B cell (primary cell): ENCODE results near the gene POLE. TPM values are rescaled to one million over a fixed set of nuclear protein-coding genes. Genes with fewer than 3 reads are reported as not detected.

ENCODE experiments used
- ATAC-seq: fragments of 200-7000 bp; cut with Tn5 transposase; one replicate; pipeline ENCODE4 v1.10.0; 2021; ENCODE audit warnings: low read depth, mild to moderate bottlenecking, moderate number of reproducible peaks, moderate library complexity
- CTCF ChIA-PET: fragments of 350-600 bp; sonication (Branson Sonifier 250); formaldehyde crosslinking; loops from one replicate; lab custom pipeline; 2021; ENCODE audit warnings: antibody characterized with exemption, inconsistent platforms; lab: Charles Lee
- POLR2A ChIA-PET: fragments of 350-600 bp; sonication (Branson Sonifier 250); formaldehyde crosslinking; loops from one replicate; lab custom pipeline; 2021; ENCODE audit warnings: antibody characterized with exemption; lab: Charles Lee
- DNase-seq: peaks from one replicate; pipeline ENCODE4 v3.0.0; 2013
- H2AFZ ChIP-seq: 2 replicates; pipeline ENCODE4 v1.6.1; 2012; ENCODE audit warnings: mild to moderate bottlenecking, low read depth, low read length; ENCODE audit not compliant: insufficient read depth, poor library complexity, severe bottlenecking
- H3K27ac ChIP-seq, 2 donors: 1 replicate in 1 of 2; 2 replicates in 1 of 2; pipeline ENCODE4 v1.5.1; 2012 to 2013; ENCODE audit warnings: low read length in 2 of 2, mild to moderate bottlenecking in 2 of 2, moderate library complexity in 1 of 2
- H3K27me3 ChIP-seq, 4 experiments: fragments of 200-600 bp in 1 of 4; sonication (generic) in 1 of 4; replicated peaks in 1 of 4; 1 replicate in 2 of 4; 2 replicates in 2 of 4; pipeline versions ENCODE4 v1.6.1 to v1.7.0; 2013 to 2016; ENCODE audit warnings: low read length in 3 of 4, mild to moderate bottlenecking in 2 of 4, mixed read lengths in 1 of 4, moderate library complexity in 1 of 4; ENCODE audit not compliant: insufficient read depth in 4 of 4, control insufficient read depth in 3 of 4; ENCODE audit errors: control extremely low read depth in 1 of 4
- H3K36me3 ChIP-seq, 2 experiments: replicated peaks in 1 of 2; 1 replicate in 1 of 2; 2 replicates in 1 of 2; pipeline versions ENCODE4 v1.6.1 to v1.7.1; 2013; ENCODE audit warnings: low read length in 1 of 2; ENCODE audit not compliant: insufficient read depth in 2 of 2, control insufficient read depth in 1 of 2; ENCODE audit errors: control extremely low read depth in 1 of 2, extremely low read depth in 1 of 2
- H3K4me1 ChIP-seq, 2 donors: fragments of 200-600 bp in 1 of 2; sonication (generic) in 1 of 2; 1 replicate in 1 of 2; 2 replicates in 1 of 2; pipeline versions ENCODE4 v1.5.1 to v1.6.1; 2013 to 2017; ENCODE audit warnings: low read length in 2 of 2; ENCODE audit not compliant: control insufficient read depth in 2 of 2, insufficient read depth in 2 of 2
- H3K4me2 ChIP-seq: replicated peaks from 2 replicates; pipeline ENCODE3; 2012; ENCODE audit warnings: mild to moderate bottlenecking, low read depth, low read length; ENCODE audit not compliant: poor library complexity, severe bottlenecking
- H3K4me3 ChIP-seq, 5 experiments: fragments of 200-600 bp in 1 of 5; sonication (generic) in 1 of 5; 1 replicate in 3 of 5; 2 replicates in 2 of 5; pipeline versions ENCODE4 v1.5.1 to v1.7.0; 2011 to 2016; ENCODE audit warnings: low read length in 4 of 5, mild to moderate bottlenecking in 4 of 5, low read depth in 2 of 5, control low read depth in 1 of 5, moderate library complexity in 1 of 5; ENCODE audit not compliant: insufficient read depth in 1 of 5; ENCODE audit errors: control extremely low read depth in 1 of 5, extremely low read depth in 1 of 5
- H3K79me2 ChIP-seq: fragments of 200-600 bp; sonication (generic); one replicate; pipeline ENCODE4 v1.6.0; 2016; ENCODE audit warnings: low read length; ENCODE audit not compliant: control insufficient read depth, insufficient read depth
- H3K9ac ChIP-seq: fragments of 200-600 bp; sonication (generic); 2 replicates; pipeline ENCODE4 v1.6.1; 2017; ENCODE audit warnings: mild to moderate bottlenecking, low read length, moderate library complexity
- H3K9me3 ChIP-seq, 3 donors: one replicate each; pipeline versions ENCODE4 v1.6.1 to v1.7.1; 2013; ENCODE audit warnings: low read length in 2 of 3; ENCODE audit not compliant: control insufficient read depth in 2 of 3, insufficient read depth in 1 of 3; ENCODE audit errors: control extremely low read depth in 1 of 3
- H4K20me1 ChIP-seq: 2 replicates; pipeline ENCODE4 v1.6.0; 2012; ENCODE audit warnings: mild to moderate bottlenecking, low read length; ENCODE audit not compliant: insufficient read depth, control insufficient read depth, poor library complexity, severe bottlenecking
- H3K27ac Mint-ChIP-seq: one replicate; pipeline ENCODE4 v1.8.0; 2021; ENCODE audit warnings: mixed read lengths
- H3K27me3 Mint-ChIP-seq: one replicate; pipeline ENCODE4 v1.8.0; 2021; ENCODE audit warnings: mixed read lengths
- H3K4me1 Mint-ChIP-seq: one replicate; pipeline ENCODE4 v1.8.0; 2021; ENCODE audit warnings: mixed read lengths
- H3K4me3 Mint-ChIP-seq: one replicate; pipeline ENCODE4 v1.8.0; 2021; ENCODE audit warnings: mixed read lengths
- H3K9me3 Mint-ChIP-seq: one replicate; pipeline ENCODE4 v1.8.0; 2022; ENCODE audit warnings: mixed read lengths; ENCODE audit not compliant: insufficient read depth
- EZH2 ChIP-seq: IDR thresholded peaks from 2 replicates; pipeline ENCODE4 v1.6.1; 2012; ENCODE audit warnings: borderline replicate concordance, low read depth, mild to moderate bottlenecking, moderate library complexity, low read length; ENCODE audit not compliant: insufficient read depth, poor library complexity, severe bottlenecking
- WGBS: methylation state at CpG from one replicate; pipeline ENCODE4 v1.1.5; 2013; ENCODE audit warnings: missing lambda C conversion rate; ENCODE audit not compliant: insufficient coverage; 5-methylcytosine and 5-hydroxymethylcytosine counted together
- intact Hi-C: fragments of 100-400 bp; cut with micrococcal nuclease; formaldehyde crosslinking; loops from one replicate; pipeline ENCODE4 v1.10.0; 2022
- polyA minus RNA-seq: library from RNA; depleted of rRNA, polyadenylated mRNA; stranded (reverse); fragments of >200 nt; gene quantifications from 2 replicates; pipeline ENCODE4 v1.2.3, GENCODE V29; 2012
- polyA plus RNA-seq: library from polyadenylated mRNA; depleted of rRNA; stranded (reverse); fragments of >200 nt; gene quantifications from 2 replicates; pipeline ENCODE4 v1.2.3, GENCODE V29; 2012
- total RNA-seq, 2 donors: library from RNA; stranded (reverse); fragments of 120-200 nt in 1 of 2; gene quantifications; 1 replicate in 1 of 2; 2 replicates in 1 of 2; pipeline versions ENCODE4 v1.2.3 to v1.2.4, GENCODE V29; 2013 to 2022
- TF ChIP-seq, protein P1 (sequence below): fragments of 200-600 bp; IDR thresholded peaks from one replicate; pipeline ENCODE4 v1.8.0; 2022; ENCODE audit warnings: antibody characterized with exemption, mild to moderate bottlenecking

POLE gene, protein sequence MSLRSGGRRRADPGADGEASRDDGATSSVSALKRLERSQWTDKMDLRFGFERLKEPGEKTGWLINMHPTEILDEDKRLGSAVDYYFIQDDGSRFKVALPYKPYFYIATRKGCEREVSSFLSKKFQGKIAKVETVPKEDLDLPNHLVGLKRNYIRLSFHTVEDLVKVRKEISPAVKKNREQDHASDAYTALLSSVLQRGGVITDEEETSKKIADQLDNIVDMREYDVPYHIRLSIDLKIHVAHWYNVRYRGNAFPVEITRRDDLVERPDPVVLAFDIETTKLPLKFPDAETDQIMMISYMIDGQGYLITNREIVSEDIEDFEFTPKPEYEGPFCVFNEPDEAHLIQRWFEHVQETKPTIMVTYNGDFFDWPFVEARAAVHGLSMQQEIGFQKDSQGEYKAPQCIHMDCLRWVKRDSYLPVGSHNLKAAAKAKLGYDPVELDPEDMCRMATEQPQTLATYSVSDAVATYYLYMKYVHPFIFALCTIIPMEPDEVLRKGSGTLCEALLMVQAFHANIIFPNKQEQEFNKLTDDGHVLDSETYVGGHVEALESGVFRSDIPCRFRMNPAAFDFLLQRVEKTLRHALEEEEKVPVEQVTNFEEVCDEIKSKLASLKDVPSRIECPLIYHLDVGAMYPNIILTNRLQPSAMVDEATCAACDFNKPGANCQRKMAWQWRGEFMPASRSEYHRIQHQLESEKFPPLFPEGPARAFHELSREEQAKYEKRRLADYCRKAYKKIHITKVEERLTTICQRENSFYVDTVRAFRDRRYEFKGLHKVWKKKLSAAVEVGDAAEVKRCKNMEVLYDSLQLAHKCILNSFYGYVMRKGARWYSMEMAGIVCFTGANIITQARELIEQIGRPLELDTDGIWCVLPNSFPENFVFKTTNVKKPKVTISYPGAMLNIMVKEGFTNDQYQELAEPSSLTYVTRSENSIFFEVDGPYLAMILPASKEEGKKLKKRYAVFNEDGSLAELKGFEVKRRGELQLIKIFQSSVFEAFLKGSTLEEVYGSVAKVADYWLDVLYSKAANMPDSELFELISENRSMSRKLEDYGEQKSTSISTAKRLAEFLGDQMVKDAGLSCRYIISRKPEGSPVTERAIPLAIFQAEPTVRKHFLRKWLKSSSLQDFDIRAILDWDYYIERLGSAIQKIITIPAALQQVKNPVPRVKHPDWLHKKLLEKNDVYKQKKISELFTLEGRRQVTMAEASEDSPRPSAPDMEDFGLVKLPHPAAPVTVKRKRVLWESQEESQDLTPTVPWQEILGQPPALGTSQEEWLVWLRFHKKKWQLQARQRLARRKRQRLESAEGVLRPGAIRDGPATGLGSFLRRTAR (N-terminal part only)
- total RNA-seq (62.0 and 69.1 TPM in 2 replicates), polyA plus RNA-seq (32.0 and 35.8 TPM in 2 replicates), polyA minus RNA-seq (44.3 and 58.4 TPM in 2 replicates)
- total RNA-seq (2013): 21.5 TPM

DNA sequence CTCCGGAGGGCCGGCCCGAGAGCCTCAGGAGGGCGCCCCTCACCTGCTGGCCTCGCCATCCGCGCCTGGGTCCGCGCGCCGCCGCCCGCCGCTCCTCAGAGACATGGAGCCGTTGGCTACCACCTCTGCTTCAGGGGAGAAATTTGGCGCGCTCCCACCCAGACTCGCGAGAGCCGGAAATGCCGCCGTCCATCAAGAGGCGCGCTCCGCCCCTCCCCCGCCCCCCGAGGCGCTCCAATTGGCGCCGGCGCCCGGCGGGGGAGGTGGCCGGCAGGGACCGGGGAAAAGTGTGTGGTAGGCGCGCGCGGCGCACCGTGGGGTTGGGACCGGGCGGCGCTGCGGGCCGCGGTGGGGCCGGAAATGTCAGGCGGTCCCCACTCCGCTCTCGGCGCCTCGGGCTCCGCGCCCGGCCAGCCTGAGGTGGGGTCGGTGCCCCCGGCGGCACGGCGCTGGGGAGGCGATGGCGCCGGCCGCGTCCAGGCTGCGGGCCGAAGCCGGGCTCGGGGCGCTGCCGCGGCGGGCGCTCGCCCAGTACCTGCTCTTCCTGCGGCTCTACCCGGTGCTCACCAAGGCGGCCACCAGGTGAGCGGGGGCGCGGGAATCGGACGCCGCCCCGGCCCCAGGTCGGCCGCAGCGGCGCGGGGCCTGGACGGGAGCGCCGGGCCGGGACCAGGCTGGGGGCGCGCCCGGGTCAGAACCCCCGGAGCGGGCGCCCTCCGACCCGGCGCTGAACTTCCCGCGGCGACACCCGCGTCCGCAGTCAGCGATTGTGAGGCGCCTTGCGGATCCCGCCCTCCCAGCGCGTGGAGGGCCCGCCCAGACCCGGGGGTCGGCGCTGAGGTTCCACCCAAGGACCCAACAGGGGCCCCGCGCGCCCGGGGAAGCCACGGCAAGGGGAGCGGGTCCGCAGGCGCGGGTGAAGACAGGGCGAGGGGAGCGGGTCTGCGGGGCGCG, at the start of gene POLE, which contains the start of gene PXMP2:
Gene POLE, minus strand, starts transcription at position 132 of the 954 bp plus-strand sequence. Its CDS starts 27 bp downstream, at position 105.
Gene PXMP2, plus strand, starts transcription at position 377 of the 954 bp plus-strand sequence. Its CDS starts 84 bp downstream, at position 461.
- Histone ChIP-seq H3K4me1 (peaks cover 8 to 12% of the 10 kb centered on the region in 2 donors), H3K27ac (peak within 1 kb of the TSS in 1 of 2 donors; percentile 56), H4K20me1 (peaks cover 13% of the 10 kb centered on the region), H3K27me3 (no peaks in the 10 kb centered on the region), H3K36me3 (no peaks in the 10 kb centered on the region), H3K9me3 (no peaks in the 10 kb centered on the region), H3K4me3 (peak within 1 kb of the TSS in 4 of 5 experiments; percentile 29 to 64 (median 60)), H3K4me2 (peak within 1 kb of the TSS; percentile 87), H3K79me2 (peaks cover 31% of the 10 kb centered on the region), H2AFZ (peak within 1 kb of the TSS; percentile 75), H3K9ac (peak within 1 kb of the TSS; percentile 68)
- ATAC-seq (peak; percentile 94), DNase-seq (peak; percentile 96)
- peaks cover 20% of the 10 kb centered on the region for H3K4me1 Mint-ChIP-seq
- ChIA-PET CTCF (no interaction called here), POLR2A (no interaction called here)
- WGBS: under 1% methylated on average over 129 of the region's 134 CpGs
- intact Hi-C loops: loop anchor here (1.0 to 5.0 kb wide), 3 partner anchors 23 to 200 kb away; partner anchors contain the start of genes CHFR and PGAM5
- H3K4me3 Mint-ChIP-seq: peak within 1 kb of the TSS; percentile 87
- peak within 1 kb of the TSS; percentile 71 for H3K27ac Mint-ChIP-seq
- TF ChIP-seq, protein P1, sequence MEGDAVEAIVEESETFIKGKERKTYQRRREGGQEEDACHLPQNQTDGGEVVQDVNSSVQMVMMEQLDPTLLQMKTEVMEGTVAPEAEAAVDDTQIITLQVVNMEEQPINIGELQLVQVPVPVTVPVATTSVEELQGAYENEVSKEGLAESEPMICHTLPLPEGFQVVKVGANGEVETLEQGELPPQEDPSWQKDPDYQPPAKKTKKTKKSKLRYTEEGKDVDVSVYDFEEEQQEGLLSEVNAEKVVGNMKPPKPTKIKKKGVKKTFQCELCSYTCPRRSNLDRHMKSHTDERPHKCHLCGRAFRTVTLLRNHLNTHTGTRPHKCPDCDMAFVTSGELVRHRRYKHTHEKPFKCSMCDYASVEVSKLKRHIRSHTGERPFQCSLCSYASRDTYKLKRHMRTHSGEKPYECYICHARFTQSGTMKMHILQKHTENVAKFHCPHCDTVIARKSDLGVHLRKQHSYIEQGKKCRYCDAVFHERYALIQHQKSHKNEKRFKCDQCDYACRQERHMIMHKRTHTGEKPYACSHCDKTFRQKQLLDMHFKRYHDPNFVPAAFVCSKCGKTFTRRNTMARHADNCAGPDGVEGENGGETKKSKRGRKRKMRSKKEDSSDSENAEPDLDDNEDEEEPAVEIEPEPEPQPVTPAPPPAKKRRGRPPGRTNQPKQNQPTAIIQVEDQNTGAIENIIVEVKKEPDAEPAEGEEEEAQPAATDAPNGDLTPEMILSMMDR: no peak
- TF ChIP-seq EZH2: no peak
- H3K27me3 Mint-ChIP-seq: no peaks in the 10 kb centered on the region
- H3K9me3 Mint-ChIP-seq: no peaks in the 10 kb centered on the region
